HL-60/S4 treated with phorbol 12-myristate 13-acetate at 8.2 ng/mL for 4 days and 3 days (cell line): ENCODE data around the gene FRMD4A.

ENCODE experiments used
- in situ Hi-C: fragments of 300-500 bp; cut with MboI; formaldehyde crosslinking; loops from 2 replicates; pipeline ENCODE4 v1.15.0; 2022; ENCODE audit warnings: low sequenced_read_pairs

FRMD4A gene

DNA sequence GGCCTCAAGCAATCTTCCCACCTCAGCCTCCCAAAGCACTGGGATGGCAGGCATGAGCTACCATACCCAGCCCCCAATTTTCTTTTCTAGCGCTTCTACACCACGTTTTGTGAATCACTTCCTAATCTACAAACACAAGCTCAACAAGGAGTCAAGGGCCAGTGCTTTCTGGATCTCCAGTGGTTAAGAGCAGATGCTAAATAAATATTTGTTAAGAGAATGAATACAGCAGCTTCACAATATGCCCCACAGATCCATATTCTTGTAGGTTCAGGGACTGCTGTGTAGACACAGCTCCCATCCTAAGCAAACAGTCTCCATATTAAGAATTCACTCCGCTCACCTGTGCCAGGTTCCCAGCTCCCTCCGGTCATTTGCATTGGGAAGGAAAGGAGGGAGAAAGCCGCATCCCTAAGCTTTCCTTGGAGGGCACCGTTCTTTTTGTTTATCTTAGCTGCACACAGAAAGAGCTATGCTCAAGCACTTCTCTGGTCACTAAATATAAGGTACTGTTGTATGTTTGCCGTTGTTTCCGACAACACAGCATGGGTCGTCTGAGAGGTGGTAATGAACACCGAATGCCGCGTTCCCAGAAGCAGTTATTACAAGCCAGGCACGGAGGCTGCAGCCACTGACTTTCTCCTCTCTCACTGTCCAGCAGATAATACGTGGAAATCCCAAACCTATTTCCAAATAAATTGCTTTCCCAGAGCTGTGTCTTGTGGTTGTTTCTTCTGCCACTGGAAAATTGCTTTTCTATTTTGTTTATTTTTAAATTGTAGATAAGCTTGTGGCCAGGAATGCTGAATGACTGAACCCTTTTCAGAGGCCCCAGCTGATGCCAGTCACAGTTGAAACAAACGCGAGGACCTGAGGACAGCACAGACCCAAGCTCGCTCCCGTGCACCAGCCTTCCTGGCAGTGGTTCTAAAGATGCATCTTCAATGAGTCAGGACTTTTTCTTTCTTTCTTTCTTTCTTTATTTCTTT, 526.9 kb downstream of the FRMD4A start:
- in situ Hi-C loops: no loop called here

DNA sequence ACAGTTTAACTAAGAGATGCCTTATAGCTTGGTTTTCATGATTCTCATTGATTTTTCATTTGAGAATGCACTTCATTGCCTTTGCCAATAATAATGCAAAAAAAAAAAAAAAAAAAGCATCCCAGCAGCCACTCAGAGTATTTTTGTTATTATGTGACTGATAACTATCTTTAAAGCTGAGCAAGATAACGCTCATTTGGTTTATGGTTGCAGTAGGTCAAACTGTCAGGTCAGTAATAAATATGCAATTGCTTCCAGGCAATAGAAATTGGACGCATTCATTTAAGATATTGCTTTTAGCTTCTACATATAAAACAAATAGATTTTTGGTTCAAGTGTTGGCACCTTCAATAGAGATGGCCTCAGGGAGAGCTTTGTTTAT, 528.8 kb downstream of the FRMD4A start:
- in situ Hi-C loops: no loop called here

DNA sequence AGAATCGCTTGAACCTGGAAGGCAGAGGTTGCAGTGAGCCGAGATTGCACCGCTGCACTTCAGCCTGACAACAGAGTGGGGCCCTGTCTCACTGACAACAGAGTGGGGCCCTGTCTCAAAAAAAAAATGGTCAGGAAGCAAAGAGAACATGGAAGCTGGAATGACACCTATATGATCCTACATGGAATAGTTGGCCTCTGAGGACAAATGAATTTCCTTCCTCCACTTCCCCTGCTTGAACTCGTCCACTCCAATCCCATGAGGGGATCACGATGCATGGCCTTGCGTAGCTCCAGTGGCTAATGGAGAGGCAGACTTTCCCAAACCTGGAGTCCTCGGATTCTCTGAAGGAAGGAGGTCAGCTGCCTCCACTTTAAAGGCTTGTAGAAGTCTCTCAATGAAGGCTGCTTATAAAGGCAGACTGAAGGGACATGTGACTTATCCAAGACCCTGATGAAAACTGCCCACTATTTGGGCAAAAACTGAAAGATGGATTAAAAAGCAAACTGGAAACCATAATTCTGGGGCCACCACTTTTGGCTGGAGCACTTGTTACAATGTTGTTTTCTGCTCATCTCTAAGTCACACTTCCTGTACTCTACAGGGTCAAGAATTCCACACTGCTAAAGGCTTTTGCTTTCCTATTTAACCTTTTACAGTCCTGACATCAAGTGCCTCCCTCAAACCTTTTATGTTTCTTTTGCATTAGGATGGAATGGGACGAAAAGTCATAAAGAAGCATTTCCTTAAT, 529.4 kb downstream of the FRMD4A start:
- in situ Hi-C loops: no loop called here

DNA sequence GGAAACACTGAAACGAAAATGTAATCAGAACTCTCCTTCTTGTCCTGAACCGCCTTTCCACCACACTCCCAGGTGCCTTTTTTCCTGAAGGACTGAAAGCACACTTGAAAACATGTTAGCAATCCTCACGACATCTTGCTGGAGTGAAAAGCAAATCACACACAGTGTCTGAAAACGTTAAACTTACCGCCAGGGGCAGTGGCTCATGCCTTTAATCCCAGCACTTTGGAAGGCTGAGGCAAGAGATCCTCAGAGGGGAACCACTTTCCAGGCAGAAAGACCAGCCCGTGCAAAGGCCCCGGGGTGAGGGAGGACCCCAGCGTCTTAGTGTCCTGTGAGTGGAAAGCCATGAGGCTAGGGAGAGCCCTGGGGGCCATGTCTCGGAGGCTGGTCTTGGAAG, 533.6 kb downstream of the FRMD4A start:
- in situ Hi-C loops: no loop called here

DNA sequence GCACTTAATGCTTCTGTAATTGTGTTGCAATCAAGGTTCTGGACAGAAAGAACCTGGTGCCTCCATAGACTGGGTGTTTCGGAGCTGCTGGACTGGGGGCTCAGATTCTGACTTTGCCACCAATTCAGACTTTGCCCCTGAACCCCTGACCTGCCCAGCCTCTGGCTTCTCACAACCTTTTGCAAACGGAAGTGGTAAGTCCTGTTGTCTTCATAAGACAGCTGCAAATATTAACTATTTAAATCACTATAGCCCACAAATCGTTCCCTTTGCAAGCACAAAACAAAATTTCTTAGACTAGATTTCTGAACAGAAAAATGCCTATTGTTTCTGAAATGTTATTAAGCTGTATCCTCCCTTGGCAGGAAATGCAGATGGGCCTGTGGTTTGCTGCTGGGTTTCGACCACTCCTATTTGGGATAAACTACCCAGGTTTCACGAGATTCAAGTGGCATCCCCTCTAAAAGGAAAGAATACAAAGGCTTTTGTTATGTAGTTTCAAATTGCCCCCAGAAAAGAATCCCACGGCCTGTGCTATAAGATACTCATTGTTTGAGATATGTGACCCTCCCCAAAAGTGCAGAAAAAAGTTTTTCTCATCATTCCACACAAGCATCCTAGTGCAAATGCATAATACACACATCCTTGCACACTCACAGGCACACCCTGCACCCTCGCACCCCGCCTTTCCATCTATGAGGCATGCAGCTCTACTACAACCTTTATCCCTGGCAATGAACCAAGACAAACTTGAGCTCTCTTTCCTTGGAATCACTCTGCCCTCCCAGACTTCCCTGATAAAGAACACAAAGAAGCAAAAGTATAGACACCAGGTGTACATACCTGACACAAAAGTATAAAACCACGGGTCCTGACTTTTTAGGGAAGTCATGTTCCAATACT, 534.8 kb downstream of the FRMD4A start:
- in situ Hi-C loops: no loop called here

DNA sequence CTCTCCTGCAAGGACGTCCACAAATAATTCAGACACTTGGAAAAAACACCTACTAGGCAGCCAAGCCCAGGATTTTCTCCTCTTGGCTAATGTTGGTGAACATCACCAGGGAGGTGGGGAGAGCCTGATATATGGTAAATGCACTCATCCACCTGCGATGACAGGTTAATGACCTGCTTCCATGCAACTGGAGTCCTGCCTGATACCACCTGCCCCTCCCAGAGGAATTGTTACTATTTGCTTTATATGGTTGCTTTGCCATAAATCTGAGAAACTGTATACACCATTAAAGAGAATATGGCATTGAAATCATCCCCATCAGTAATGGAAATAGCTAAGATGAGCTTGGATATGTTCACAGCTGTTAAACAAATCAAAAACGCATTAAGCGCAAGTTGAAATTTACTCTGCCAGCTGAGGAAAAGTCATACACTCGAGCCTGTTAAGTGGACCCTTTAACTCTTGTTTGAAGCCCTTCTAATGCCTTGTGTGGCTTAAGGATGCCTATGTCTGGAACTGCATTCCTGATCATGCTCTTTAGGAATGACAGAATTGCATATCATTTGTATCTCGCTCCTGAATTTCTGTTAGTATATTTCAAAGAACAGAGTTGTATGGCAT, 535.6 kb downstream of the FRMD4A start:
- in situ Hi-C loops: no loop called here

DNA sequence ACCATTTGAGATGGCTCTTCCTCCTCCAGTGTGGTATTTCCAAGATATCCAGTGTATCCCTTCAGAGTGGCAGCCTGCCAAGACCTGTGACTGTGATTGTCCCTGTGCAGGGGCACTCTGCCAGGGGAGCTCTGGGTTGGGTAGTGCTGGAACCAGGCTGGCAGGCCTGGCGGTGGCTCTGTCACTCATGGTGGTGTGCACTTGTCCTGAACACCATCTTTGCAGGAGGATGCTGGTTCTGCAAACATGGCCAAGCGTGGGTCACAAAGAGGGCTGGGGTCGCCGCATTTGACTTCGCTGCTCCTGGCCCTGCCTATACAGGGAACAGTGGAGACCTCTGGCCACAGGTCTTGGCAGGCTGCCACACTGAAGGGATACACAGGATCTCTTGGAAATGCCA, 538.7 kb downstream of the FRMD4A start:
- in situ Hi-C loops: no loop called here

DNA sequence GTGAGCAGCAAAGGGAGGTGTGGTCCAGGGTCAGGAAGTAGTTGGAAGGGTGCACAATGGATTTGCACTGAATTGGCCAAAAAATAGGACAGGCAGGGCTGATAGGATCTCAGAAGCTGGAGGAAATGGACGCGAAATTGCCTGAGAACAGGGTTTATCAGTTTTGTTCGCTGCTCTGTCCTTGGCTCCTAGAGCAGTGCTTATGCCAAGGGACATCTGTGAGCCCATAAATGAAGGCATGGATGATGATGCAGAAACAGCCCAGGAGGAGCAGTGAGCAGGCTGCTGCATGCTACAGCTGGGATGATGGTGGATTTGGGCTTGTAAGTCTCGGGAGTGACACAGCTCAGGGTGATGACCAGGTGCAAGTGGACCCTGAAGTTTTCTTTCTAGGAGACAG, 539.2 kb downstream of the FRMD4A start:
- in situ Hi-C loops: no loop called here

DNA sequence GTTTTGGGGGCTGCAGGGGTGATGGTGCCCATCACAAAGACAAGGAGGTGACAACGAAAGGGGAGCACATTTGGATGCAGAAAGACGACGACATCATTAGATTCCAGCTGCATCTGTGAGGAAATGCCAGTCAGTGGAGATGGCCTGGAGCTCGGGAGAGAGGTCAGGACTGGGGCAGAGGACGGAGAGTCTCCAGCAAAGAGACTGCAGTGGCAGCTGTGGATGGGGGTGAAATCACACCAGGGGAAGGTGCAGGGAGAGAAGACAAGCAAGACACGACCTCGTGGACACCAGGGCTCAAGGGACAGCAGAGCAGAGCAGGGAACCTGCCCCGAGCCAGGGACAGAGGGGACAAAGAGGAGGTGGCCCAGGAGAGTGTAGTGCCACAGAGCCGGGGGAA, 540.5 kb downstream of the FRMD4A start:
- in situ Hi-C loops: no loop called here

DNA sequence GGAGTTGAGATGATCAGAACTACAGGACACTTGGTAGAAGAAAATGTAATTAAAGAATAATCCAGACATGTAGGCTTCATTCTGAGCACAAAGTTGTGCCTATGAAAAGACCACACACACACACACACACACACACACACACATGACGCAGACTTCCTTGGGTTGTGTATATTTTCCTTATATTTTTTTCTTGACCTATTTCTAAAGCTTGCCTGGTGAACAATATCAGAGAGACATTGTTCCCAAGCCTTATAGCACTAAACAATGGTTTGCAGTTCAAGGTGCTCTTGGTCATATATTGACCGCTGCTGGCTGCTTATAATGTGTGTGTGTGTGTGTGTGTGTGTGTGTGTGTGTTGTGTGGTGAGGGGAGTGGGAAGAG, 541.3 kb downstream of the FRMD4A start:
- in situ Hi-C loops: no loop called here

DNA sequence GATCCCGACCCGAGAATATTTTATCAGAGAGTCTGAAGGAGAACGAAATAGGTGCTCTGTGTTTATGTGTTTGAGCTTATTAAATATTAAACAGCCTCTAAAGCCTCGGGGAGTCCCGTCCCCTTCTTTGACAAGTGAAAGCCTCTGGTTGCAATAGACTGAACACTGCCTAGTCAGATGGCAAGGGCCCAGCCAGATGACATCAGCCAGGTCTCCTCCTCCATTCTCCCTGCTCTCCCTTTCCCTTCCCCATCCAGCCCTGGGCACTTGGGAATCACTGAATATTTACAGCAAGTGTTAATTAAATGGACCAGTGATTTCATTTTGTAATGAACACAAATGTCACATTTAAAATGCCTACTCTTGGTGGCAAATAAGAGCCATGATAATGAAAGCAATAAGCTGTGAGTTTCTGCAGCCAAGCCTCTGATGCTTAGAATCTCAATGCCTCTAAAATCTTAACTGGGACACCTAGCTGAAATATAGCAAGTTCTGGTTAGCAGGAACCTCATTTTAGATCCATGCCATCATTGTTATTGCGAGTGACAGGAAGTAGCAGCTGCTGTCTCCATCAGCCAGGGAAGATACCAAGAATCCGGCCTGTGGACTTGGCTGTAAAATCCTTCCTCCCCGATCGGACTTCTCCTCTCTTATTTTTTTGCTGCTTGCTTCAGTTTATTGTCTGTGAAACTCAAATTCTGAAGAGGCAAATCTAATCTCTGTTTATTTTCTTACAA, 541.8 kb downstream of the FRMD4A start:
- in situ Hi-C loops: no loop called here

DNA sequence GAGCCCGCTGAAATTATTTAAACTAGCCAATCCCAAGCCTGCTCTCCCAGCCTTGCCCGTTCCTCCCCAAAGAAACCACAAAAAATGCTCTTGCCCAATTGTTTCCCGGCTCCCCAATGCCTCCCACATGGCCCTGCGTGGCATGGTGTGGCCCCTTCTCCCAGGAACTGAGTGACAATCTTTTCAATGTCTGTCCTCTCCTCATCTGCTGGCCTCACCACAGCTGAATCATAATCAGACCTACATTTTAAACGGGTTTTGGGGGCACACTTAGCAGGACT, 542.5 kb downstream of the FRMD4A start:
- in situ Hi-C loops: no loop called here

DNA sequence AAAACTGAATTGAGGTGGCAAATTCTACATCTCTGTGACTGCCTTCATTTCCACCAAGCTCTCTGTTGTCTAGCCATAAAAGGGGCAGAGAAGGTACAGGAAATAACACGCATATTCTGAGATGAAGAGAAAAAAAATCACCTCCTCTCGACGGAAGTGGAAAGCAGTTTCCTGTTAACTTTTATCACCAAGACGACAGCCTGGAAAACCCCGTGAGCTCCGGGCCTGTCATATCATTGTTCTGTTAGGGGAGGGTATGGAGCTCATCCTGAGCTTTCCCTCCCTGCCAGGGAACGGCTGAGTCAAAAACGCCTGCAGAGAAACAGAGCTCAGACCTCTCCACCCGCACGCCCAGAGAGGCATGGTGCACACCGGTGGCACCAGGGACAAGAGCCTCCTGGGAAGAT, 543.7 kb downstream of the FRMD4A start:
- in situ Hi-C loops: no loop called here

DNA sequence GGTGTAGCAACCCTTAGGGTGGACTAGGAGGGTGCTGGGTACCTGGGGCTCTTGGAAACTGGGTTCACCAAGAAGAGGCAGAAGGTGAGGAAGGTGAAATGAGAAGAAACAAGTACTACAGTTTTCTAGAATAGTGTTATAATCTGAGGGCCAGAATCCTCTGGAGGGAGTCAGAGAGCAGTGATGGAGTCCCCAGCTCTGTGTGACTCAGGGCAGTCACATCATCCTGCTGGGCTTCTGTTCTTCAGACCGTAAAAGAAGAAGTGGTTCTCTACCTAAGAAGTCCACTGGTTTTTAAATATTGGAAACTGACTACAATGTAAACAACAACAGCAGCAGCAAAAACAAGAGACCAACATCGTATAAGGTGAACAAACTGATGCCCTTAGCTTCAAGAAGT, 546.7 kb downstream of the FRMD4A start:
- in situ Hi-C loops: no loop called here

DNA sequence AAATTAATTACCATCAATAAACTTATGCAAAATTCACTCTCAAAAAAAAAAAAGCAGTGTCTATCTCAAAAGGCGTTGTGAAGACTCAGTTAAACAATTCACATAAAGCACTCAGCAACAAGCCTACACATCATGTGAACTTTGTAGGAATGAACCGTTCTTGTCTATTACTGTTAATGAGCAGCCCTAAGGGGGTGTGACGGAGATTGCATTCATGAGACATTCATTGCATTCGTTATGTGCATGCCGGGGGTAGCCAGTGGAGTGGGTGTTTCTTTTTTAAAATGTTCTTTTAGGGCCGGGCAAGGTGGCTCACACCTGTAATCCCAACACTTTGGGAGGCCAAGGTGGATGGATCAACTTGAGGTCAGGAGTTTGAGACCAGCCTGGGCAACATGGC, 551.0 kb downstream of the FRMD4A start:
- in situ Hi-C loops: loop anchor here (10.0 kb wide), 1 partner anchor 115 kb away; no protein-coding TSS in a partner anchor

DNA sequence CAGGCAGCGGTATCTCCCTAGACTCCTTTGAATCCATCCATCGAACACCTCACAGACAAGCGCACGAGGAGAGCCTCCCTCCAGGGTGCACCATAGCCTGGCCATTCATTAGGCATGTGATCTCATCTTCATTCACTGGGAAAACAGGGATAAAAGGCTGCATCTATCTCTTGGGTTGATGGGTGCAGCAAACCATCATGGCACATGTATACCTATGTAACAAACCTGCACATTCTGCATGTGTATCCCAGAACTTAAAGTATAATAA, 552.1 kb downstream of the FRMD4A start:
- in situ Hi-C loops: loop anchor here (10.0 kb wide), 1 partner anchor 114 kb away; no protein-coding TSS in a partner anchor

DNA sequence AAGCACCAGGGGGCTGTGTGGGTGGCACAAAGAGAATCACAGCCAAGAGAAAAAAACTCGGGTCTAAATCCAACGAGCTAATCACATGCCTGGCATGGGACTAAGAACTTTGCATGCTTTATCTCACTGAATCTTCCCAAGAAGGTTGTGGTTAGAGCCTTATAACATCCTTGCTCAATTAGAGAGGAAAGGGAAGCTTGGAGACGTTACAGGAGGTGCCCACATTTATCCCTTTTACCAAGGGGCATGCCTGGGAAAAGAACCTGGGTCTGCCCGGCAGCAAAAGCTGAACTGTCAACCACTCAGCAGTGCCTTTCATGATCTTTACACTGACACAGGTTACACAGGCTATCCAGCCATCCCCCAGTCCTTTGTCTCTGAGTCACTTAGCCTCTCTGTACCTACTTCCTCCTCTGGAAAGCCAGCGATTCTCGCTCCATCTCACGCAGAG, 553.8 kb downstream of the FRMD4A start:
- in situ Hi-C loops: loop anchor here (10.0 kb wide), 1 partner anchor 112 kb away; no protein-coding TSS in a partner anchor

DNA sequence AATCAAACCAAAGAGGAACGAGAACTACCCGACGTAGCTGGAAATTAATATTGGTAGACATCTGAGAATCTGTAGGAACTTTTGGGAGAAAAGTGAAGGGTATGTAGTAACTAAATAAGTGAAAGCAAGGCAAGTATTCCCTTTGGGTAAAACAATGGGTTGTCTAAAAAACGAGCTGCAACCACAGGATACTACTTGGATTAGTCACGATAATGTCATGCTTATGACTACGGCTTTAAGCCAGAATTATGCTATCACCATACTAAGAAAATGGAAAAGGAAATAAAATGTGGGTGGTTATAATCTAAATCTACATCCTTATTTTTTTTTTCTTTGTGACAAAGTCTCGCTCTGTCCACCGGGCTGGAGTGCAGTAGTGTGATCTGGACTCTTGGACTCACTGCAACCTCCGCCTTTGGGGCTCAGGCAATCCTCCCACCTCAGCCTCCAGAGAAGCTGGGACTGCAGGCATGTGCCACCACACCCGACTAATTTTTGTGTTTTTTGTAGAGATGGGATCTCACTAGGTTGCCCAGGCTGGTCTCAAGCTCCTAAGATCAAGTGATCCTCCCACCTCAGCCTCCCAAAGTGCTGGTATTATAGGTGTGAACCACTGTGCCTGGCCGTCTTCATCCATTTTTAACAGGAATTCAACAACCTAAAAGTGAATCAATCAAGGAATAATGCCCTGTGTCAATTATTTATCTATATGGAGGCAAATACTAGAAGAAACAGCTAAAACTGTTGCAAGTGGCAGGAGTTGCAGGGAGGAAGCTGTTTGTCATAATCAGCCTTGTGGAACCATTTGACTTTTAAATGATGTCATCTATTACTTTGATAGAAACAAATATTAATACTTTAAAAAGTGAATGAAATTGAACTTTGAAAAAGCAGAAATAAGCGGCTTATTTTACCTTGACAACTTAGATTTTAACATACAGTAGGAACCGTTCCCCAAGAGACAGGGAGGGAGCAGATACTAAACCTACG, 554.6 kb downstream of the FRMD4A start:
- in situ Hi-C loops: loop anchor here (10.0 kb wide), 1 partner anchor 111 kb away; no protein-coding TSS in a partner anchor
